ENCODE results near the gene PRMT7. TPM values are rescaled to one million over a fixed set of nuclear protein-coding genes. Genes with fewer than 3 reads are reported as not detected.
A peak's percentile ranks its signal among the peaks of the same experiment; 100 is the strongest.

The PRMT7 gene, protein sequence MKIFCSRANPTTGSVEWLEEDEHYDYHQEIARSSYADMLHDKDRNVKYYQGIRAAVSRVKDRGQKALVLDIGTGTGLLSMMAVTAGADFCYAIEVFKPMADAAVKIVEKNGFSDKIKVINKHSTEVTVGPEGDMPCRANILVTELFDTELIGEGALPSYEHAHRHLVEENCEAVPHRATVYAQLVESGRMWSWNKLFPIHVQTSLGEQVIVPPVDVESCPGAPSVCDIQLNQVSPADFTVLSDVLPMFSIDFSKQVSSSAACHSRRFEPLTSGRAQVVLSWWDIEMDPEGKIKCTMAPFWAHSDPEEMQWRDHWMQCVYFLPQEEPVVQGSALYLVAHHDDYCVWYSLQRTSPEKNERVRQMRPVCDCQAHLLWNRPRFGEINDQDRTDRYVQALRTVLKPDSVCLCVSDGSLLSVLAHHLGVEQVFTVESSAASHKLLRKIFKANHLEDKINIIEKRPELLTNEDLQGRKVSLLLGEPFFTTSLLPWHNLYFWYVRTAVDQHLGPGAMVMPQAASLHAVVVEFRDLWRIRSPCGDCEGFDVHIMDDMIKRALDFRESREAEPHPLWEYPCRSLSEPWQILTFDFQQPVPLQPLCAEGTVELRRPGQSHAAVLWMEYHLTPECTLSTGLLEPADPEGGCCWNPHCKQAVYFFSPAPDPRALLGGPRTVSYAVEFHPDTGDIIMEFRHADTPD
- 33.1 TPM for total RNA-seq (2021; ENCODE audit: unreplicated experiment)
- polyA plus RNA-seq (2012; ENCODE audit: insufficient read length): 37.1 TPM
- Bru-seq, nascent RNA: percentile 61 among the genes with signal in this experiment
- BruChase-seq, experiment 1, labeled RNA remaining after a 2-hour chase: percentile 64 among the genes with signal in this experiment
- BruChase-seq, experiment 2, labeled RNA remaining after a 6-hour chase: percentile 64 among the genes with signal in this experiment
- long read RNA-seq, partial matches to known transcripts: 9 of 64 reads
- long read RNA-seq, other reads (novel, unspliced or antisense): 54 of 64 reads

DNA sequence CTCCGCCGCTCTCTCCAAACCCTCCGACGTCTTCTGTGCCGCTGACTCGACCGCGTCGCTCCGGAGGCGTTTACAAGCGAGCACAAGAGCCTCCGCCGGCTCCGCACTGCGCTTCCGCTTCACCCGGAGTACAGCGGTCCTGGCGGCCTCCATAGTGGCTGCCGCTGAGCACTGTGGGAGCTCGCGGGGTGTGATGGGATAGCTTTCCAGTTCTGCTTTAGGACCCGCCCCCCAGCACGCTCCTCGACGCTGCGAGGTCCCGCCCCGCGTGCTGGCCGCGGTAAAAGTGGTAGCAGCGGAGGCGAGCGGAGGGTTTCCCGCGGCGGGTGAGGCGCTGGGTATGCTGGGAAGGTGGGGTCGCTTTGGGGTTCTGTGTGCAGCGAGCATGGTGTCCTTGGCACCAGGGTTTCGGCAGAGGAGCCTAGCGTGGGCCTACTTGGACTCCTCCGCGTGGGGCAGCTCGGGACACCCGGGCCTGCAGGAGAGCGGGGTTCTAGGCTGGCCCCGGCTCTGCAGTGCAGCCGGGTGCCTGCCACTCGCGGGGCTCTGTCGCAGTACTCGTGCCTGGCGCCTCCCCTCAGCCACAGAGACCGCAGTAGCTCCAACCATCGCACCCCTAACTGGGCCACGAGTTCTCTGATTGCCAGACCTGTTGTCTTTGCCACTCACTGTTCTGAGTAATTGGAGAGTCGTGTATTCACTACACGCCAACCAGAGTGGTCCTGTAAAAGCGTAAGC, at the start of gene PRMT7, which contains the start of gene SLC7A6OS:
PRMT7 (plus strand) TSS at position 246 of the 738 bp plus-strand sequence. CDS start 4,961 bp downstream, outside the sequence.
SLC7A6OS (minus strand) TSS at position 173 of the 738 bp plus-strand sequence; CDS start at position 153, 20 bp downstream.
- TF ChIP-seq, protein P1, sequence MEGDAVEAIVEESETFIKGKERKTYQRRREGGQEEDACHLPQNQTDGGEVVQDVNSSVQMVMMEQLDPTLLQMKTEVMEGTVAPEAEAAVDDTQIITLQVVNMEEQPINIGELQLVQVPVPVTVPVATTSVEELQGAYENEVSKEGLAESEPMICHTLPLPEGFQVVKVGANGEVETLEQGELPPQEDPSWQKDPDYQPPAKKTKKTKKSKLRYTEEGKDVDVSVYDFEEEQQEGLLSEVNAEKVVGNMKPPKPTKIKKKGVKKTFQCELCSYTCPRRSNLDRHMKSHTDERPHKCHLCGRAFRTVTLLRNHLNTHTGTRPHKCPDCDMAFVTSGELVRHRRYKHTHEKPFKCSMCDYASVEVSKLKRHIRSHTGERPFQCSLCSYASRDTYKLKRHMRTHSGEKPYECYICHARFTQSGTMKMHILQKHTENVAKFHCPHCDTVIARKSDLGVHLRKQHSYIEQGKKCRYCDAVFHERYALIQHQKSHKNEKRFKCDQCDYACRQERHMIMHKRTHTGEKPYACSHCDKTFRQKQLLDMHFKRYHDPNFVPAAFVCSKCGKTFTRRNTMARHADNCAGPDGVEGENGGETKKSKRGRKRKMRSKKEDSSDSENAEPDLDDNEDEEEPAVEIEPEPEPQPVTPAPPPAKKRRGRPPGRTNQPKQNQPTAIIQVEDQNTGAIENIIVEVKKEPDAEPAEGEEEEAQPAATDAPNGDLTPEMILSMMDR (IDR thresholded peaks at IDR 0.05): no peak
- TF ChIP-seq TCF7L2 (IDR thresholded peaks at IDR 0.05; ENCODE audit: low read depth, low read length) (no peak), SIN3A (IDR thresholded peaks at IDR 0.05; ENCODE audit: borderline replicate concordance, insufficient read depth, low read depth, low read length) (peak; percentile 90; the same call in 1 of the 2 replicates), POLR2AphosphoS5 (IDR thresholded peaks at IDR 0.05; ENCODE audit: low read depth, low read length) (peak; percentile 85)
- TF ChIP-seq, protein P2, sequence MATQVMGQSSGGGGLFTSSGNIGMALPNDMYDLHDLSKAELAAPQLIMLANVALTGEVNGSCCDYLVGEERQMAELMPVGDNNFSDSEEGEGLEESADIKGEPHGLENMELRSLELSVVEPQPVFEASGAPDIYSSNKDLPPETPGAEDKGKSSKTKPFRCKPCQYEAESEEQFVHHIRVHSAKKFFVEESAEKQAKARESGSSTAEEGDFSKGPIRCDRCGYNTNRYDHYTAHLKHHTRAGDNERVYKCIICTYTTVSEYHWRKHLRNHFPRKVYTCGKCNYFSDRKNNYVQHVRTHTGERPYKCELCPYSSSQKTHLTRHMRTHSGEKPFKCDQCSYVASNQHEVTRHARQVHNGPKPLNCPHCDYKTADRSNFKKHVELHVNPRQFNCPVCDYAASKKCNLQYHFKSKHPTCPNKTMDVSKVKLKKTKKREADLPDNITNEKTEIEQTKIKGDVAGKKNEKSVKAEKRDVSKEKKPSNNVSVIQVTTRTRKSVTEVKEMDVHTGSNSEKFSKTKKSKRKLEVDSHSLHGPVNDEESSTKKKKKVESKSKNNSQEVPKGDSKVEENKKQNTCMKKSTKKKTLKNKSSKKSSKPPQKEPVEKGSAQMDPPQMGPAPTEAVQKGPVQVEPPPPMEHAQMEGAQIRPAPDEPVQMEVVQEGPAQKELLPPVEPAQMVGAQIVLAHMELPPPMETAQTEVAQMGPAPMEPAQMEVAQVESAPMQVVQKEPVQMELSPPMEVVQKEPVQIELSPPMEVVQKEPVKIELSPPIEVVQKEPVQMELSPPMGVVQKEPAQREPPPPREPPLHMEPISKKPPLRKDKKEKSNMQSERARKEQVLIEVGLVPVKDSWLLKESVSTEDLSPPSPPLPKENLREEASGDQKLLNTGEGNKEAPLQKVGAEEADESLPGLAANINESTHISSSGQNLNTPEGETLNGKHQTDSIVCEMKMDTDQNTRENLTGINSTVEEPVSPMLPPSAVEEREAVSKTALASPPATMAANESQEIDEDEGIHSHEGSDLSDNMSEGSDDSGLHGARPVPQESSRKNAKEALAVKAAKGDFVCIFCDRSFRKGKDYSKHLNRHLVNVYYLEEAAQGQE (IDR thresholded peaks at IDR 0.05; ENCODE audit: insufficient read depth in 1 of 2, low read depth in 2 of 2, low read length in 1 of 2): 0 out of 4 replicates have a peak, but pooled peaks of 1 of the 2 experiments have one; percentile 10
- intact Hi-C loops (cut with micrococcal nuclease; ENCODE audit: unreplicated experiment): no loop called here
- ChIA-PET CTCF (interaction anchor here (0.6 kb wide), 1 partner anchor 36 kb away, joined by 3 read pairs; no protein-coding TSS in a partner anchor), POLR2A (interaction anchor here (1.0 kb wide), 1 partner anchor 11 kb away, joined by 4 read pairs; no protein-coding TSS in a partner anchor)
- Histone ChIP-seq H3K4me3 (ENCODE audit: low read depth in 2 of 2, low read length in 2 of 2) (peak within 1 kb of the TSS; percentile 85 to 94), H3K27me3 (ENCODE audit: control insufficient read depth, insufficient read depth, low read length) (no peaks in the 10 kb centered on the region), H3K27ac (ENCODE audit: low read length) (peak within 1 kb of the TSS; percentile 90), H3K9me3 (ENCODE audit: control insufficient read depth, insufficient read depth, low read depth, low read length) (no peaks in the 10 kb centered on the region), H3K36me3 (ENCODE audit: control insufficient read depth, insufficient read depth, low read length) (peaks cover 10% of the 10 kb centered on the region), H3K4me1 (ENCODE audit: control insufficient read depth, insufficient read depth, low read length) (peaks cover 6% of the 10 kb centered on the region)
- DNase-seq (ENCODE audit: low read depth, low spot score) (no peak), ATAC-seq (peak; percentile 100)
- no TSS peak for BruUV-seq (replicated peaks)
- in situ Hi-C loops (cut with HindIII; ENCODE audit: low pct_unique_long_range_greater_than_20kb, low sequenced_read_pairs): no loop called here

All from Panc1 (cell line).